Spleen (tissue), 7 donors: Measurements from ENCODE around the gene AFF1.

Source experiments
- CTCF ChIP-seq, 11 experiments: fragments of 200-600 bp in 7 of 11; fragments of 450-650 bp in 4 of 11; sonication (generic) in 4 of 11; IDR thresholded peaks in 8 of 11; conservative IDR thresholded peaks in 3 of 11; 1 replicate in 7 of 11; 2 replicates in 4 of 11; pipeline versions ENCODE4 v1.4.0 to v1.8.0; 2016 to 2021; ENCODE audit warnings: antibody characterized with exemption in 11 of 11, inconsistent platforms in 4 of 11, mild to moderate bottlenecking in 1 of 11
- POLR2A ChIP-seq, 3 donors: fragments of 450-650 bp; IDR thresholded peaks; one replicate each; pipeline ENCODE4 v1.5.1; 2017; ENCODE audit warnings: antibody characterized with exemption in 3 of 3, mild to moderate bottlenecking in 1 of 3
- donor health status: DM: no; HTN: no; CAD: no; lungs with moderate emphysema.
- donor health status: DM: no; HTN: no; CAD: no.
- donor health status: DM: no; HTN: no; CAD: no.

- TF ChIP-seq POLR2A (IDR thresholded peaks at IDR 0.05): no peak
- TF ChIP-seq CTCF (IDR thresholded peaks at IDR 0.05 in 8 of 11, conservative IDR thresholded peaks at IDR 0.05 in 3 of 11): no peak
Observed at GRCh38 chr4:87041141-87041540, 106.3 kb downstream of the AFF1 start.
